Large intestine (tissue), 3 donors: ENCODE data around the gene DNAH8. TPM values are rescaled to one million over a fixed set of nuclear protein-coding genes. Genes with fewer than 3 reads are reported as not detected.

Experiments used
- DNase-seq, 2 donors: peaks; one replicate each; pipeline versions ENCODE4 v3.0.0 to v3.0.0-alpha.2; 2013
- H3K27ac ChIP-seq: one replicate; pipeline ENCODE4 v1.5.1; 2013; ENCODE audit warnings: low read length
- H3K27me3 ChIP-seq: 2 replicates; pipeline ENCODE4 v1.6.1; 2013; ENCODE audit warnings: low read length; ENCODE audit not compliant: control insufficient read depth, insufficient read depth
- H3K36me3 ChIP-seq: 2 replicates; pipeline ENCODE4 v1.6.1; 2013; ENCODE audit warnings: low read length; ENCODE audit not compliant: control insufficient read depth, insufficient read depth
- H3K4me1 ChIP-seq: one replicate; pipeline ENCODE4 v1.6.1; 2013; ENCODE audit warnings: low read length; ENCODE audit not compliant: control insufficient read depth, insufficient read depth
- H3K4me3 ChIP-seq: one replicate; pipeline ENCODE4 v1.5.1; 2013; ENCODE audit warnings: low read length
- H3K9me3 ChIP-seq: one replicate; pipeline ENCODE4 v1.6.1; 2013; ENCODE audit warnings: mild to moderate bottlenecking, low read depth, low read length, moderate library complexity; ENCODE audit not compliant: control insufficient read depth
- WGBS: methylation state at CpG from one replicate; pipeline ENCODE4 v1.1.5; 2013; ENCODE audit warnings: low lambda C conversion rate; ENCODE audit not compliant: insufficient coverage; 5-methylcytosine and 5-hydroxymethylcytosine counted together
- polyA plus RNA-seq: library from polyadenylated mRNA; unstranded; fragments of 120-200 nt; gene quantifications from one replicate; pipeline ENCODE4 v1.2.1, GENCODE V29; 2013

DNAH8 gene
- polyA plus RNA-seq, 1 donor, result 0.01 TPM

DNA sequence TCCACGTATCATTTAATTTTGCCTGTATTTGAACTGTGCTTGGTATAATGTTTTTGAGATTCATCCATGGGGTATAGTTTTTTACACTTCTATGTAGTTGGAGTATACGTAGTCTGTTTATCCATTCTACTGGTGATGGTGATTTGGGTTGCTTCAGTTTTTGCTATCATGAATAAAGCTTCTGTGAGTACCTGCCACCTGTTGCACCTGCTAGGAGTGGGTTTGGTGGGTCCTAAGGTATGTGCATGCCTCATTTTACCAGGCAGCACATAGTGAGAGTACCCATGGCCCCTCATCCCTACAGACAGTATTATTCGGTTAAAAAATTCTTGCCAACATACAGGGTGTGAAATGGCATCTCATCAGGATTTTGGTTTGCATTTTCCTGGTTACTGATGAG, 92.9 kb downstream of the DNAH8 start:
- H3K27me3 ChIP-seq, result no peaks in the 10 kb centered on the region
- no peak for DNase-seq
- H3K27ac ChIP-seq, result no peak overlapping the region
- H3K4me1 ChIP-seq, result peaks cover 3% of the 10 kb centered on the region
- H3K9me3 ChIP-seq, result no peaks in the 10 kb centered on the region
- H3K4me3 ChIP-seq, result no peak overlapping the region
- WGBS, result no CpG with 5 or more reads among the region's 3 CpGs
- no peaks in the 10 kb centered on the region for H3K36me3 ChIP-seq

DNA sequence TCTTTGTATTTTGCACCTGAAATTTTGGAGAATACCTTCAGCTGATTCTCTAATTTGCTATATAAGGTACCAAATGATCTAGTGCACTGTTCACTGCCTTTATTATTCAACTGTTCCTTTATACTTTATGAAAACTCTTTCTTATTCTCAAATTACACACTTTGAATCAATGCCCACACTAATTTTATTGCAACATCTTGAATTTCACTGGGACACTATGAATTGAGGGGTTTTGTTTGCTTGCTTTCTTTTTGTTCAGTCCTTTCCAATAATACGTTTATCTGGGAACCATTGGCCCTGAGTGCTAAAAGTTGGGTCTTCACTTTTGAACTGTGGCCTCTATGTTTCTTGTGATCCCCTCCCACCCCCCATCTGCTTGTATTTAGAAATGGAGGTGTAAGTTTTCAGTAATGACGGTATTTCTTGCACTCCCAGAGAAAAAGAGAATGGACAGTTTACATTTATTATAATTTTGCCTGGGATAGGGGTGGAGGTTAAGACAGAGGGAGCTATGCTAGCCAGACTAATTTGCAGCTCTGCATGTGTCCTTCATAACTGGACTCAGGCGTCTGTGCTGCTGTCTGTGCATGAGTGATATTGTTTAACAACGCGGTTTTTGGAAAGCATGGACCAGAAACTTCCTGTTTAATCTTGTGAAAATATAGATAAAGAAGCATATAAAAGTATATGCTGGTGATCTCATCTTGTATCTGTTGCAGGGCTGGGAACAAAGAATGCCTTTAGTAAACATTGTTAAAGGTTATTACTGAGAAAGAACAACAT, 98.1 kb downstream of the DNAH8 start:
- H3K9me3 ChIP-seq, result no peaks in the 10 kb centered on the region
- peaks cover 3% of the 10 kb centered on the region for H3K27me3 ChIP-seq
- no peak for DNase-seq
- no peak overlapping the region for H3K27ac ChIP-seq
- no peak overlapping the region for H3K4me3 ChIP-seq
- H3K36me3 ChIP-seq, result no peaks in the 10 kb centered on the region
- H3K4me1 ChIP-seq, result no peaks in the 10 kb centered on the region
- WGBS, result 100% methylated on average over 1 of the region's 5 CpGs

DNA sequence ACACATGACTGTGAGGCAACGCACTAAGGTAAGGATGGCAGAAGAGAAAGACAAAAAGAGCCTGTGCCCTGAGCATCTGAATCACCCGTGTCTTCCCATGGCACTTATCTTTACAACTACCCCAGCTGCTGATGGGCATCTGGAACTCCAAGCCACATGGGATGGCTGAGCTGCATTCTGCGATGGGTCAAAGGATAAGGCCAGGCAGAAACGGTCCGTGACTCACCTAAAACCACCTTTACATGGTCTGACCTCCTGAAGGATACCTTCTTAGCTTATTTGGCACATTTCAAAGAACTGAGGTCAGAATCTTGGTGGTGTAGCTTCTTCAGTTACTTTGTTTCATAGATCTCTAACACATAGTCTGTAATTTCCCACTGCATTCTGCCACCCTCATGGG, 99.7 kb downstream of the DNAH8 start:
- DNase-seq, result no peak
- Histone ChIP-seq H3K9me3 (no peaks in the 10 kb centered on the region), H3K36me3 (no peaks in the 10 kb centered on the region), H3K27ac (no peak overlapping the region), H3K27me3 (peaks cover 3% of the 10 kb centered on the region), H3K4me3 (no peak overlapping the region), H3K4me1 (no peaks in the 10 kb centered on the region)
- WGBS, result no CpG with 5 or more reads among the region's 5 CpGs

DNA sequence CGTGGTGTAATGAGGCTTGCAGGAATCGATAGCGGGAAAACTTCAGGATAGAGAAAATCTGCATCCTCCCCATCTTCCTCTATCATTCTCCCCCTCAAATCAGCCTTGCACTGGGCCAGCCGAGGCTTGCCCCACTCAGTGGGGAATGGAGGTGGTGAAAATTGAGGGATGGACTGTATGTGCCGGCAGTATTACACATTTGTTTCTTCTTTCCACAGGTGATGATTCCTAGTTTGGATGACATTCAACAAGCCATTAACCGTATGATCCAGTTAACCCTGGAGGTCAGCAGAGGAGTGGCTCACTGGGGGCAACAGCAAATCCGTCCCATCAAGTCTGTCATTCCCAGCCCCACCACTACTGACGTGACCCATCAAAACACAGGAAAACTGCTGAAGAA, 100.1 kb downstream of the DNAH8 start:
- no peak for DNase-seq
- H3K4me1 ChIP-seq, result no peaks in the 10 kb centered on the region
- no peak overlapping the region for H3K4me3 ChIP-seq
- H3K9me3 ChIP-seq, result no peaks in the 10 kb centered on the region
- H3K36me3 ChIP-seq, result no peaks in the 10 kb centered on the region
- no CpG with 5 or more reads among the region's 8 CpGs for WGBS
- peaks cover 3% of the 10 kb centered on the region for H3K27me3 ChIP-seq
- H3K27ac ChIP-seq, result no peak overlapping the region

DNA sequence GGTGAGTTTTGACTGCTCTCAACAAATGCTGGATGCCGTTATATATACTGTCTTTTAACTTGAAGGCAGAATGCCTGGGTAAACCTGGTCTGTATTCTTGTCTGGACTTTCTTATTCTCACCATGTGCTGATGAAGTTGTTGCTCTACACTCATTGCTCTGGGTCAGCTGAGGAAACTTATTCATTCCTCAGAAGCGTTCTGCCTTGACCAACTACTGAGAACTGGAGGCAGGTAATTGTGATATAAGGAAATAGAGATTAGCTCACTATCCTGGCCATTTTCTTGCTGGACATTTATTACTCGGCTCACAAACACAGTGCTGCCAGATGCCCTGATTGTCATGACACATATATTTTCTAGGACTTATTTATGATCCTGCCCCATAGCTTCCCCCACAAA, 103.6 kb downstream of the DNAH8 start:
- no peaks in the 10 kb centered on the region for H3K4me1 ChIP-seq
- no peaks in the 10 kb centered on the region for H3K36me3 ChIP-seq
- H3K9me3 ChIP-seq, result no peaks in the 10 kb centered on the region
- no peak for DNase-seq
- WGBS, result no CpG with 5 or more reads among the region's 3 CpGs
- H3K27ac ChIP-seq, result no peak overlapping the region
- peaks cover 3% of the 10 kb centered on the region for H3K27me3 ChIP-seq
- no peak overlapping the region for H3K4me3 ChIP-seq

DNA sequence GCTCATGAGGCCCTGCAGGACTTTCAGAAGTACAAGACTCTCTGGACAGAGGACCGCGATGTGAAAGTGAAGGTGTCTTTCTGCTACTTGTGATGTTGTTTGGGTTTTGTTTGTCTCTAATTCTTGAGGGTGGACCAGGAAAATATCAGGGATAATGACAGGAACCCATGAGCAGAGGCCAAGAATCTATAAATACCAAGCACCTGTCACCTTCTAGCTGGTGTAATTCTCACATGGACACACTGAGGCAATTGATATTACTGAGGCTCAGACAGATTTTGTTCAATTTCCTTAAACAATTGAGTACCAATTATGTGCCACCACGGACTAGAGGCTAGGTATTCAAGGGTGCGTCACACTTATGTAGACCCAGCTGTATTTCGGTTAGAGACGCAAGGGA, 107.9 kb downstream of the DNAH8 start:
- DNase-seq, result no peak
- H3K4me1 ChIP-seq, result no peaks in the 10 kb centered on the region
- WGBS, result no CpG with 5 or more reads among the region's 6 CpGs

DNA sequence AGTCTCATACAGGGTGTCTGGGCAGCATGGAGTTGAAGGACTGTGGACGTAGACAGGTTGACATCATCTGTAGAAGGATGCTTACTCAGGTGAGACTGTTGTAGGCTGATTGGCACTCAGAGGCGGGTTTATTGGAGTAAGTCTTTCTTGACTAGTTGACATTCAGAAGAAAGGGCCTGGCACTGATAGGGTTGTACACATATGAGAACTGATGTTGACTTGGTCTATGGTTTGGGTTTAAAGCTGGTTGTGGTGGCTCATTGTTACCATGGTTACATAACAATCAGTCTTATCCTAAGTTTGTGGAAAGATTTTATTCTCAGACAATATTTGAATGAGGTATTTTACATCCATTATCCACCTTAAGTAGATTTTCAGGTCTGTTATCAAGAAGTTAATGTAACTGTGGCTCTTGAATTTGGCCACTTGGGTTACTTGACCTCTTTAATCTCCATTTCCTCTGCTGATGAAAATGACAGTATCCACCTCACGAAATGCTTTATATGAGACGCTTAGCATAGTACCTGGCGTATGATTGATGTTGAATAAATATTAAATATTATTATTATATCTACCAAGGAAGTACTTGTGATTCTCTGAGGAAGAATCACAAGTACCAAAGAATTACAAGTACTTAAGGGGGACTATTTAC, 109.3 kb downstream of the DNAH8 start:
- Histone ChIP-seq H3K9me3 (no peaks in the 10 kb centered on the region), H3K4me1 (no peaks in the 10 kb centered on the region), H3K4me3 (no peak overlapping the region), H3K27me3 (no peaks in the 10 kb centered on the region), H3K36me3 (no peaks in the 10 kb centered on the region), H3K27ac (no peak overlapping the region)
- WGBS, result 87% methylated on average over 3 of the region's 5 CpGs
- DNase-seq, result no peak

More for the DNA sequence above, 107.9 kb downstream of the DNAH8 start:
- Histone ChIP-seq H3K36me3 (no peaks in the 10 kb centered on the region), H3K27ac (no peak overlapping the region), H3K27me3 (no peaks in the 10 kb centered on the region), H3K9me3 (no peaks in the 10 kb centered on the region), H3K4me3 (no peak overlapping the region)

DNA sequence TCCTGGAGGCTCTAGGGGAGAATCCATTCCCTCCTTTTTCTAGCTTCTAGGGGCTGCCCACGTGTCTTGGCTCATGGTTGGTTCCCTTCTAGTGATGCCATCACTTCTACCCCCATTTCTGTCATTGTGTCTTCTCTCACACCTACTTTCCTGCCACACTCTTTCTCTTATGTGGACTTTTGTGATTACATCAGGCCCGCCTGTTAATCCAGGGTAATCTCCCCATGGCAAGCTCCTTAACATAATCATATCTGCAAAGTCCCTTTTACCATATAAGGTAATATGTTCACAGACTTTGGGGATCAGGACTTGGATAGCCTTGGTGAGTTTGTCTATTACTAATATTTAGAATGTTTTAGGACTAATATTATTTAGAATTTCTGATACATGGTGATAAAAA, 111.9 kb downstream of the DNAH8 start:
- 67% methylated on average over 1 of the region's 2 CpGs for WGBS
- no peaks in the 10 kb centered on the region for H3K36me3 ChIP-seq
- no peaks in the 10 kb centered on the region for H3K4me1 ChIP-seq
- no peak overlapping the region for H3K27ac ChIP-seq
- no peak overlapping the region for H3K4me3 ChIP-seq
- DNase-seq, result no peak
- no peaks in the 10 kb centered on the region for H3K9me3 ChIP-seq
- no peaks in the 10 kb centered on the region for H3K27me3 ChIP-seq

DNA sequence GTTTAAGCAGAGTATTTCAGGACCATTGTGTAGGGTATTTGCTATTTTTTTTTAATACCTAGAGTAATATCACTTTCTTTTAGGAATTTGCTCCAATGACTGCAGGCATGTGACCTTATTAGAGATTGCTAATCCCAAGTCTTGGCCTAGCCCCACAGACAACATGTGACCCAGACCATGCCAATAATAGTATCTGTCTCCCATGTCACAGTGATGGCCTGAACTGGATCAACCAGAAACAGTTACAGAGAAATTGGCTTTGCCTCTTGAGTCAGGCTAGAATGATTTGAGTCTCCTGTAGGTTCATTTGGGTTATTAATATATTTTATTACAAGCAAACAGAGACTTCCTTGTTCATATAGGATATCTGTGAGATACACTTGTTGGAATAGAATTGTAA, 116.8 kb downstream of the DNAH8 start:
- no peaks in the 10 kb centered on the region for H3K9me3 ChIP-seq
- H3K27me3 ChIP-seq, result no peaks in the 10 kb centered on the region
- no peak overlapping the region for H3K27ac ChIP-seq
- no peak overlapping the region for H3K4me3 ChIP-seq
- H3K36me3 ChIP-seq, result no peaks in the 10 kb centered on the region
- no peak for DNase-seq
- H3K4me1 ChIP-seq, result no peaks in the 10 kb centered on the region

DNA sequence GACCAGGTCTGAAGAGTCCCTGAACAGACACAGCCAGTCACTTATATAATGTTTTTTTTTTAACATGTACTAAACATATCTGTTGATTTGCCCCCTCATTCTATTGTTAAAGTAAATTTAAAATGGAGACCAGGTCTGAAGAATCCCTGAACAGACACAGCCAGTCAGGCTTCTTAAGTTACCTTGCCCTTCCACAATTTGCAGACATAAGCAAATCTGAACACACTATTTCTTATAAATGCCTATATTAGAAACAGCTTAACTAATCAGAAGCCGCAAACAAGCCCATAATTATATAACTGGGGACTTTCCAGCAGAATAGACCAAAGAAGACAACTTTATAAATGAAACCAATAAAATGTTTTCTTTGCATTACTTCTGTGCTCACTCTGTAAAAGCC, 118.2 kb downstream of the DNAH8 start:
- WGBS, result 100% methylated on average over 1 of the region's 1 CpG
- DNase-seq, result no peak

DNA sequence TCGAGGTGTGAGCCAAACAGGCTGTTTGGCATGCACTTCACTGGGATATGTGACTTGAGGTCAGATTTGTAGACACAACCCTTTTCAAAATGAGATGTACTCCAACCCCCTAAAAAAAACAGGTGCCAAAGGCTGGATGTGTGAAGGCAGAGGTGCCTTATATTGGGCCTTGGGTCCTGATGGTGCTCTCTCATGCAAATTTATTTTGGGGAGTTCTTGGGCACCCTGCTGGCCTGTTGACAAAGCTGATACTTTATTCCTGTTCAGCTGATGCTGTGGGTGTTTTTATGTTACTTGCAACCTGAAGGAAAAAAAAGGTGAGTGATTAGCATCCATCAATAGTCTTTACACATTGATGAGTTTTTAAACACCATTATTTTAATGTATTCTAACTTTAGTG, 121.5 kb downstream of the DNAH8 start:
- no peaks in the 10 kb centered on the region for H3K9me3 ChIP-seq
- no peaks in the 10 kb centered on the region for H3K27me3 ChIP-seq
- H3K36me3 ChIP-seq, result no peaks in the 10 kb centered on the region
- no peak for DNase-seq
- no CpG with 5 or more reads among the region's 1 CpG for whole genome bisulfite sequencing
- no peak overlapping the region for H3K4me3 ChIP-seq
- no peak overlapping the region for H3K27ac ChIP-seq
- H3K4me1 ChIP-seq, result no peaks in the 10 kb centered on the region

More for the DNA sequence above, 118.2 kb downstream of the DNAH8 start:
- no peak overlapping the region for H3K4me3 ChIP-seq
- no peaks in the 10 kb centered on the region for H3K9me3 ChIP-seq
- no peaks in the 10 kb centered on the region for H3K27me3 ChIP-seq
- H3K36me3 ChIP-seq, result no peaks in the 10 kb centered on the region
- H3K4me1 ChIP-seq, result no peaks in the 10 kb centered on the region
- H3K27ac ChIP-seq, result no peak overlapping the region
